NCI-H2196 (cell line): ENCODE measurements around the gene FTCD.

Experiments
- DNase-seq: peaks from one replicate; lab custom pipeline; 2025; ENCODE audit not compliant: unreplicated experiment; lab: John Stamatoyannopoulos, UW

The FTCD gene

GRCh38 chr21:46154155-46154954, 1.0 kb downstream of the FTCD start:
- no peak for DNase-seq

- no peak for DNase-seq
Observed at GRCh38 chr21:46153247-46154154, 1.9 kb downstream of the FTCD start.

- no peak for DNase-seq
Observed at GRCh38 chr21:46152927-46153246, 2.5 kb downstream of the FTCD start.

- DNase-seq = no peak
Observed at GRCh38 chr21:46151989-46152926, 3.1 kb downstream of the FTCD start.

GRCh38 chr21:46151261-46151988, 4.0 kb downstream of the FTCD start:
- no peak for DNase-seq

GRCh38 chr21:46150491-46151121, 4.8 kb downstream of the FTCD start:
- DNase-seq = no peak

- DNase-seq = no peak
Observed at GRCh38 chr21:46150073-46150472, 5.3 kb downstream of the FTCD start.

- no peak for DNase-seq
Observed at GRCh38 chr21:46149205-46149901, 6.0 kb downstream of the FTCD start.

GRCh38 chr21:46148106-46148505, 7.3 kb downstream of the FTCD start:
- DNase-seq = no peak

- peak; percentile 55 for DNase-seq
Observed at GRCh38 chr21:46147429-46147828, 8.0 kb downstream of the FTCD start.

- no peak for DNase-seq
Observed at GRCh38 chr21:46146856-46147255, 8.5 kb downstream of the FTCD start.

- DNase-seq = no peak
Observed at GRCh38 chr21:46145840-46146691, 9.3 kb downstream of the FTCD start.

GRCh38 chr21:46145159-46145839, 10.1 kb downstream of the FTCD start:
- no peak for DNase-seq

GRCh38 chr21:46144464-46145070, 10.8 kb downstream of the FTCD start:
- no peak for DNase-seq

- DNase-seq = no peak
Observed at GRCh38 chr21:46142582-46143473, 12.6 kb downstream of the FTCD start.

- DNase-seq = no peak
Observed at GRCh38 chr21:46141767-46142581, 13.4 kb downstream of the FTCD start.
